ENCODE data around the gene LPIN3. TPM values are rescaled to one million over a fixed set of nuclear protein-coding genes. Genes with fewer than 3 reads are reported as not detected.

LPIN3 gene
- total RNA-seq, 1 donor from 2014 or later = 17.5 TPM

- no peak overlapping the region for H3K27ac Mint-ChIP-seq
- H3K4me1 Mint-ChIP-seq (ENCODE audit: unreplicated experiment) = peaks cover 21% of the 10 kb centered on the region
- no peak for DNase-seq (ENCODE audit: extremely low spot score, unreplicated experiment)
- H3K27me3 Mint-ChIP-seq = peaks cover 23% of the 10 kb centered on the region
- H3K36me3 Mint-ChIP-seq = no peaks in the 10 kb centered on the region
- H3K4me3 Mint-ChIP-seq = no peak overlapping the region
- peaks cover 5% of the 10 kb centered on the region for H3K9me3 Mint-ChIP-seq
- TF ChIP-seq, protein P1, sequence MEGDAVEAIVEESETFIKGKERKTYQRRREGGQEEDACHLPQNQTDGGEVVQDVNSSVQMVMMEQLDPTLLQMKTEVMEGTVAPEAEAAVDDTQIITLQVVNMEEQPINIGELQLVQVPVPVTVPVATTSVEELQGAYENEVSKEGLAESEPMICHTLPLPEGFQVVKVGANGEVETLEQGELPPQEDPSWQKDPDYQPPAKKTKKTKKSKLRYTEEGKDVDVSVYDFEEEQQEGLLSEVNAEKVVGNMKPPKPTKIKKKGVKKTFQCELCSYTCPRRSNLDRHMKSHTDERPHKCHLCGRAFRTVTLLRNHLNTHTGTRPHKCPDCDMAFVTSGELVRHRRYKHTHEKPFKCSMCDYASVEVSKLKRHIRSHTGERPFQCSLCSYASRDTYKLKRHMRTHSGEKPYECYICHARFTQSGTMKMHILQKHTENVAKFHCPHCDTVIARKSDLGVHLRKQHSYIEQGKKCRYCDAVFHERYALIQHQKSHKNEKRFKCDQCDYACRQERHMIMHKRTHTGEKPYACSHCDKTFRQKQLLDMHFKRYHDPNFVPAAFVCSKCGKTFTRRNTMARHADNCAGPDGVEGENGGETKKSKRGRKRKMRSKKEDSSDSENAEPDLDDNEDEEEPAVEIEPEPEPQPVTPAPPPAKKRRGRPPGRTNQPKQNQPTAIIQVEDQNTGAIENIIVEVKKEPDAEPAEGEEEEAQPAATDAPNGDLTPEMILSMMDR (conservative IDR thresholded peaks at IDR 0.05) = no peak
Measured at GRCh38 chr20:41373931-41374920, 33.6 kb downstream of the LPIN3 start.

- Mint-ChIP-seq H3K36me3 (no peaks in the 10 kb centered on the region), H3K4me3 (no peak overlapping the region), H3K4me1 (ENCODE audit: unreplicated experiment) (peaks cover 21% of the 10 kb centered on the region), H3K27ac (no peak overlapping the region), H3K27me3 (peaks cover 19% of the 10 kb centered on the region), H3K9me3 (peaks cover 5% of the 10 kb centered on the region)
- no peak for DNase-seq (ENCODE audit: extremely low spot score, unreplicated experiment)
- TF ChIP-seq, protein P1 (conservative IDR thresholded peaks at IDR 0.05) = no peak
Measured at GRCh38 chr20:41375846-41376245, 35.2 kb downstream of the LPIN3 start.

DNA sequence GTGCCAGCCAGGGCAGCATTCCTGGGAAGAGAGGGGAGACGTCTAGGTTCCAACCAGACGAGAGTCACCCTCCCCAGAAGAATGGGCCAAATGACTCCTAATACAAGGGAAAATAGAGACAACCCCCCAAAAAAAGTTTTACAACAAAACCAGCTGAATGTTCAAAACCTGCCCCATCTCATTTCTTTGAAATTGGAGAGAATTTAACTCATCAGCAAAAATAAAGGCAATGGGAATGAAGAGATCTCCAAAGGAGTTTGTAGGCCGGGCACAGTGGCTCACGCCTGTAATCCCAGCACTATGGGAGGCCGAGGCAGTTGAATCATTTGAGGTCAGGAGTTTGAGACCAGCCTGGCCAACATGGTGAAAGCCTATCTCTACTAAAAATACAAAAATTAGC lies 35.7 kb downstream of the LPIN3 start:
- no peak overlapping the region for H3K4me3 Mint-ChIP-seq
- H3K27ac Mint-ChIP-seq = no peak overlapping the region
- peaks cover 19% of the 10 kb centered on the region for H3K27me3 Mint-ChIP-seq
- H3K9me3 Mint-ChIP-seq = peaks cover 1% of the 10 kb centered on the region
- TF ChIP-seq, protein P1 (conservative IDR thresholded peaks at IDR 0.05) = no peak
- H3K4me1 Mint-ChIP-seq (ENCODE audit: unreplicated experiment) = peaks cover 21% of the 10 kb centered on the region
- DNase-seq (ENCODE audit: extremely low spot score, unreplicated experiment) = no peak
- H3K36me3 Mint-ChIP-seq = no peaks in the 10 kb centered on the region

GRCh38 chr20:41377275-41377674 lies 36.7 kb downstream of the LPIN3 start:
- no peak for DNase-seq (ENCODE audit: extremely low spot score, unreplicated experiment)
- H3K27me3 Mint-ChIP-seq = peaks cover 19% of the 10 kb centered on the region
- no peak overlapping the region for H3K4me3 Mint-ChIP-seq
- peaks cover 21% of the 10 kb centered on the region for H3K4me1 Mint-ChIP-seq (ENCODE audit: unreplicated experiment)
- no peak overlapping the region for H3K27ac Mint-ChIP-seq
- H3K9me3 Mint-ChIP-seq = no peaks in the 10 kb centered on the region
- TF ChIP-seq, protein P1 (conservative IDR thresholded peaks at IDR 0.05) = no peak
- no peaks in the 10 kb centered on the region for H3K36me3 Mint-ChIP-seq

GRCh38 chr20:41379551-41379950 lies 38.9 kb downstream of the LPIN3 start:
- DNase-seq (ENCODE audit: extremely low spot score, unreplicated experiment) = no peak
- Mint-ChIP-seq H3K4me3 (no peak overlapping the region), H3K36me3 (no peaks in the 10 kb centered on the region), H3K9me3 (no peaks in the 10 kb centered on the region), H3K27me3 (peaks cover 7% of the 10 kb centered on the region), H3K27ac (no peak overlapping the region), H3K4me1 (ENCODE audit: unreplicated experiment) (peaks cover 9% of the 10 kb centered on the region)
- TF ChIP-seq, protein P1 (conservative IDR thresholded peaks at IDR 0.05) = no peak

All from type B pancreatic cell (in vitro differentiated cells).